IMR-90 (cell line): Measurements from ENCODE around the gene PCSK2. TPM values are rescaled to one million over a fixed set of nuclear protein-coding genes. Genes with fewer than 3 reads are reported as not detected.

ENCODE experiments used
- ATAC-seq: fragments of 200-7000 bp; cut with Tn5 transposase; 2 replicates; pipeline ENCODE4 v1.9.1; 2020; ENCODE audit warnings: low read depth, mild to moderate bottlenecking, moderate library complexity
- BruUV-seq: library from RNA; stranded (reverse); fragments of 400-500 nt; replicated peaks from 2 replicates; lab custom pipeline; 2021; lab: Mats Ljungman, UMichigan
- CTCF ChIA-PET: fragments of 300-600 bp; formaldehyde crosslinking; extraction: SDS; loops from one replicate; lab custom pipeline; 2021; ENCODE audit warnings: antibody characterized with exemption; lab: Yijun Ruan, JAX
- POLR2A ChIA-PET: fragments of 300-600 bp; sonication (Branson Sonifier 250); formaldehyde crosslinking; loops from one replicate; lab custom pipeline; 2022; ENCODE audit warnings: antibody characterized with exemption; ENCODE audit not compliant: unreplicated experiment; lab: Charles Lee
- DNase-seq: peaks from one replicate; pipeline ENCODE4 v3.0.0; 2013
- H2AFZ ChIP-seq: replicated peaks from 2 replicates; pipeline ENCODE3; 2013; ENCODE audit warnings: low read length, mild to moderate bottlenecking; ENCODE audit not compliant: poor library complexity
- H2AK5ac ChIP-seq: 2 replicates; pipeline ENCODE4 v1.6.1; 2013; ENCODE audit warnings: low read depth, low read length, inconsistent platforms
- H2AK9ac ChIP-seq: replicated peaks from 2 replicates; pipeline ENCODE3; 2013; ENCODE audit warnings: mild to moderate bottlenecking, low read depth, low read length, moderate library complexity; ENCODE audit not compliant: poor library complexity
- H2BK120ac ChIP-seq: 2 replicates; pipeline ENCODE4 v1.6.1; 2013; ENCODE audit warnings: low read depth, low read length, inconsistent platforms
- H2BK15ac ChIP-seq: 3 replicates; pipeline ENCODE4 v1.6.1; 2013; ENCODE audit warnings: low read depth, low read length, inconsistent platforms
- H2BK20ac ChIP-seq: 2 replicates; pipeline ENCODE4 v1.6.1; 2013; ENCODE audit warnings: low read depth, mild to moderate bottlenecking, inconsistent platforms, low read length, moderate library complexity
- H2BK5ac ChIP-seq: 2 replicates; pipeline ENCODE4 v1.6.1; 2013; ENCODE audit warnings: mild to moderate bottlenecking, low read depth, low read length, inconsistent platforms; ENCODE audit not compliant: poor library complexity, severe bottlenecking
- H3K14ac ChIP-seq: replicated peaks from 2 replicates; pipeline ENCODE4 v1.6.1; 2013; ENCODE audit warnings: low read depth, low read length, inconsistent platforms
- H3K18ac ChIP-seq: 2 replicates; pipeline ENCODE4 v1.6.1; 2013; ENCODE audit warnings: low read depth, low read length, control low read depth
- H3K23ac ChIP-seq: 2 replicates; pipeline ENCODE4 v1.6.1; 2013; ENCODE audit warnings: low read depth, low read length, inconsistent platforms
- H3K27ac ChIP-seq: 2 replicates; pipeline ENCODE4 v1.5.1; 2013; ENCODE audit warnings: mild to moderate bottlenecking, control low read depth, low read length; ENCODE audit not compliant: insufficient read depth
- H3K27me3 ChIP-seq: 2 replicates; pipeline ENCODE4 v1.6.1; 2013; ENCODE audit warnings: low read length; ENCODE audit not compliant: control insufficient read depth, insufficient read depth
- H3K36me3 ChIP-seq: 2 replicates; pipeline ENCODE4 v1.6.1; 2013; ENCODE audit warnings: low read length, mixed read lengths; ENCODE audit not compliant: control insufficient read depth, insufficient read depth
- H3K4ac ChIP-seq: 2 replicates; pipeline ENCODE4 v1.6.1; 2013; ENCODE audit warnings: low read depth, low read length, inconsistent platforms
- H3K4me1 ChIP-seq: 2 replicates; pipeline ENCODE4 v1.6.1; 2013; ENCODE audit warnings: low read length, mixed read lengths; ENCODE audit not compliant: control insufficient read depth, insufficient read depth
- H3K4me2 ChIP-seq: 2 replicates; pipeline ENCODE4 v1.6.1; 2013; ENCODE audit warnings: low read depth, mild to moderate bottlenecking, control low read depth, low read length, moderate library complexity
- H3K4me3 ChIP-seq: 2 replicates; pipeline ENCODE4 v1.5.1; 2013; ENCODE audit warnings: low read depth, mild to moderate bottlenecking, control low read depth, low read length, moderate library complexity; ENCODE audit not compliant: insufficient read depth
- H3K56ac ChIP-seq: 2 replicates; pipeline ENCODE4 v1.6.1; 2013; ENCODE audit warnings: low read length, inconsistent platforms; ENCODE audit not compliant: insufficient read depth; ENCODE audit errors: extremely low read depth
- H3K79me1 ChIP-seq, 2 experiments: 2 replicates each; pipeline ENCODE4 v1.6.1; 2013; ENCODE audit warnings: low read length in 2 of 2, inconsistent platforms in 1 of 2, low read depth in 1 of 2
- H3K9ac ChIP-seq: 2 replicates; pipeline ENCODE4 v1.6.1; 2013; ENCODE audit warnings: low read depth, low read length, control low read depth
- H3K9me1 ChIP-seq: 2 replicates; pipeline ENCODE4 v1.6.1; 2013; ENCODE audit warnings: low read length, inconsistent platforms; ENCODE audit not compliant: insufficient read depth
- H3K9me3 ChIP-seq: 2 replicates; pipeline ENCODE4 v1.6.1; 2013; ENCODE audit warnings: low read length; ENCODE audit not compliant: control insufficient read depth, insufficient read depth
- H4K20me1 ChIP-seq: 2 replicates; pipeline ENCODE4 v1.6.1; 2013; ENCODE audit warnings: low read length, inconsistent platforms; ENCODE audit not compliant: insufficient read depth
- H4K5ac ChIP-seq: 2 replicates; pipeline ENCODE4 v1.6.1; 2013; ENCODE audit warnings: mild to moderate bottlenecking, low read depth, low read length, control low read depth
- H4K8ac ChIP-seq, 2 experiments: 2 replicates each; pipeline ENCODE4 v1.6.1; 2013; ENCODE audit warnings: low read depth in 2 of 2, low read length in 2 of 2, control low read depth in 1 of 2, inconsistent platforms in 1 of 2
- H4K91ac ChIP-seq: 2 replicates; pipeline ENCODE4 v1.6.1; 2013; ENCODE audit warnings: low read depth, low read length, inconsistent platforms; ENCODE audit not compliant: insufficient read depth
- BHLHE40 ChIP-seq: fragments of 150-350 bp; IDR thresholded peaks from 2 replicates; pipeline ENCODE4 v1.6.1; 2016; ENCODE audit warnings: mild to moderate bottlenecking, low read depth, low read length
- CEBPB ChIP-seq: IDR thresholded peaks from 2 replicates; pipeline ENCODE4 v1.6.1; 2012; ENCODE audit warnings: low read depth, low read length, improper control_type of control experiment
- CHD1 ChIP-seq: IDR thresholded peaks from 2 replicates; pipeline ENCODE4 v1.6.1; 2012; ENCODE audit warnings: low read depth, low read length, improper control_type of control experiment
- FOS ChIP-seq: fragments of 150-350 bp; IDR thresholded peaks from 2 replicates; pipeline ENCODE4 v1.6.1; 2016; ENCODE audit warnings: low read depth, low read length
- MAFK ChIP-seq: IDR thresholded peaks from 2 replicates; pipeline ENCODE4 v1.6.1; 2012; ENCODE audit warnings: low read depth, low read length, improper control_type of control experiment
- MAZ ChIP-seq: IDR thresholded peaks from 2 replicates; pipeline ENCODE4 v1.6.1; 2012; ENCODE audit warnings: low read depth, mild to moderate bottlenecking, low read length, improper control_type of control experiment, moderate library complexity, borderline replicate concordance
- MXI1 ChIP-seq: IDR thresholded peaks from 2 replicates; pipeline ENCODE4 v1.6.1; 2012; ENCODE audit warnings: low read depth, mild to moderate bottlenecking, low read length, moderate library complexity, borderline replicate concordance
- NFE2L2 ChIP-seq: fragments of 150-350 bp; IDR thresholded peaks from 2 replicates; pipeline ENCODE4 v1.6.1; 2016; ENCODE audit warnings: low read depth, mild to moderate bottlenecking, low read length
- POLR2A ChIP-seq: IDR thresholded peaks from 2 replicates; pipeline ENCODE4 v1.6.1; 2012; ENCODE audit warnings: mild to moderate bottlenecking, low read depth, low read length
- RAD21 ChIP-seq: IDR thresholded peaks from 2 replicates; pipeline ENCODE4 v1.6.1; 2012; ENCODE audit warnings: low read length, improper control_type of control experiment
- RCOR1 ChIP-seq: IDR thresholded peaks from 2 replicates; pipeline ENCODE4 v1.6.1; 2012; ENCODE audit warnings: mild to moderate bottlenecking, low read length, improper control_type of control experiment; ENCODE audit not compliant: insufficient replicate concordance
- RFX5 ChIP-seq: IDR thresholded peaks from 2 replicates; pipeline ENCODE4 v1.8.0; 2012; ENCODE audit warnings: low read depth, mild to moderate bottlenecking, low read length, moderate library complexity
- SMC3 ChIP-seq: fragments of 150-350 bp; IDR thresholded peaks from 2 replicates; pipeline ENCODE4 v1.6.1; 2016; ENCODE audit warnings: low read depth, mild to moderate bottlenecking, antibody characterized with exemption, low read length, moderate library complexity
- WGBS, 2 experiments: methylation state at CpG; one replicate each; pipeline versions ENCODE4 v1.1.5 to v1.1.7; 2013; ENCODE audit warnings: missing lambda C conversion rate in 2 of 2; ENCODE audit not compliant: insufficient read length in 1 of 2; ENCODE audit errors: extremely low coverage in 2 of 2; 5-methylcytosine and 5-hydroxymethylcytosine counted together
- dilution Hi-C: fragments of 300-500 bp; cut with HindIII; formaldehyde crosslinking; loops from one replicate; pipeline ENCODE4 v1.14.3; 2018; ENCODE audit warnings: low sequenced_read_pairs; ENCODE audit not compliant: unreplicated experiment
- in situ Hi-C: fragments of 300-500 bp; cut with MboI; formaldehyde crosslinking; loops from 3 replicates; pipeline ENCODE4 v1.14.3; 2019; ENCODE audit warnings: low sequenced_read_pairs, inconsistent platforms, mixed read lengths
- intact Hi-C: fragments of 100-400 bp; cut with micrococcal nuclease; formaldehyde crosslinking; loops from 2 replicates; pipeline ENCODE4 v1.10.0; 2022
- polyA plus RNA-seq, 3 experiments: library from polyadenylated mRNA; depleted of rRNA; stranded (reverse); fragments of >200 nt; gene quantifications; 2 replicates each; pipeline ENCODE4 v1.2.3, GENCODE V29; 2012; ENCODE audit warnings: low replicate concordance in 1 of 3
- total RNA-seq: library from RNA; depleted of rRNA; stranded (reverse); fragments of >200 nt; gene quantifications from 2 replicates; pipeline ENCODE4 v1.2.3, GENCODE V29; 2012
- TF ChIP-seq, protein P1 (sequence below): conservative IDR thresholded peaks from 2 replicates; pipeline ENCODE4 v1.5.1; 2012; ENCODE audit warnings: mild to moderate bottlenecking, low read depth, low read length, improper control_type of control experiment
- TF ChIP-seq, protein P2 (sequence below): fragments of 150-350 bp; IDR thresholded peaks from 2 replicates; pipeline ENCODE4 v1.6.1; 2017; ENCODE audit warnings: mild to moderate bottlenecking, antibody characterized with exemption, low read length, low read depth
- TF ChIP-seq, protein P3 (sequence below): fragments of 150-350 bp; IDR thresholded peaks from 2 replicates; pipeline ENCODE4 v1.6.1; 2016; ENCODE audit warnings: low read depth, mild to moderate bottlenecking, low read length, moderate library complexity, borderline replicate concordance

The PCSK2 gene
- total and polyA plus RNA-seq, 2 of the 4 experiments (the other 2 are of a cell fraction): not detected

DNA sequence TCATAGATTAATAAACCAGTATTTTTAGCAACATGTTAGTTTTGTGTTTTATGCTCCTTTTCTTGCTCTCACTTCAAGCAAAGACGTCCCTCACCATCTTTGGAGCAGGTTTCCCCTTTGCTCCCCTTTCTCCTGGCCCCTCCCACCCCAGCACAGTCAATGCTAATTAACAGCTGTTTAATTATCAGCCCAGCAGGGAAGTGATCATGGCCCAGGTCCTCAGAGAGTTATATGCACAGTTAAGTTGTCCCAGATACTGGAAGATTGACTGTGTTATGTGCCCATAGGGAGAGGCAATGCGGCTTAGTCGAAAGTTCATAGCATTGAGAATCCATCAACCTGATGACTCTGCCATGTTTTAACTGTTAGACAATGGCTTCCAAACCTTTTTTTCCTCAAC, 123.5 kb downstream of the PCSK2 start:
- Histone ChIP-seq H3K56ac (no peak overlapping the region), H3K9me1 (no peaks in the 10 kb centered on the region), H3K23ac (no peak overlapping the region), H2BK20ac (no peak overlapping the region), H3K9ac (no peak overlapping the region), H3K4ac (no peak overlapping the region), H3K9me3 (no peaks in the 10 kb centered on the region), H4K91ac (no peak overlapping the region), H3K27ac (no peak overlapping the region), H2BK120ac (no peak overlapping the region), H3K4me2 (no peak overlapping the region), H2BK5ac (no peak overlapping the region), H4K20me1 (no peaks in the 10 kb centered on the region), H2AK9ac (no peak overlapping the region), H3K18ac (no peak overlapping the region), H4K5ac (no peak overlapping the region), H3K27me3 (no peaks in the 10 kb centered on the region), H4K8ac (no peak overlapping the region), H2AK5ac (no peak overlapping the region), H2BK15ac (no peak overlapping the region), H3K14ac (no peak overlapping the region), H3K4me1 (peaks cover 2% of the 10 kb centered on the region; the same call in 1 of the 2 replicates), H3K4me3 (no peak overlapping the region), H2AFZ (no peak overlapping the region), H3K36me3 (no peaks in the 10 kb centered on the region), H3K79me1 (no peaks in the 10 kb centered on the region)
- dilution Hi-C loops (no loop called here), intact Hi-C loops (no loop called here), in situ Hi-C loops (no loop called here)
- ATAC-seq: no peak
- ChIA-PET CTCF (no interaction called here), POLR2A (no interaction called here)
- TF ChIP-seq RCOR1 (no peak), MAFK (no peak), SMC3 (no peak), FOS (no peak), POLR2A (no peak), MXI1 (no peak), CEBPB (no peak), MAZ (no peak), NFE2L2 (no peak), RAD21 (no peak), BHLHE40 (no peak), CHD1 (no peak), RFX5 (no peak)
- TF ChIP-seq, protein P1, sequence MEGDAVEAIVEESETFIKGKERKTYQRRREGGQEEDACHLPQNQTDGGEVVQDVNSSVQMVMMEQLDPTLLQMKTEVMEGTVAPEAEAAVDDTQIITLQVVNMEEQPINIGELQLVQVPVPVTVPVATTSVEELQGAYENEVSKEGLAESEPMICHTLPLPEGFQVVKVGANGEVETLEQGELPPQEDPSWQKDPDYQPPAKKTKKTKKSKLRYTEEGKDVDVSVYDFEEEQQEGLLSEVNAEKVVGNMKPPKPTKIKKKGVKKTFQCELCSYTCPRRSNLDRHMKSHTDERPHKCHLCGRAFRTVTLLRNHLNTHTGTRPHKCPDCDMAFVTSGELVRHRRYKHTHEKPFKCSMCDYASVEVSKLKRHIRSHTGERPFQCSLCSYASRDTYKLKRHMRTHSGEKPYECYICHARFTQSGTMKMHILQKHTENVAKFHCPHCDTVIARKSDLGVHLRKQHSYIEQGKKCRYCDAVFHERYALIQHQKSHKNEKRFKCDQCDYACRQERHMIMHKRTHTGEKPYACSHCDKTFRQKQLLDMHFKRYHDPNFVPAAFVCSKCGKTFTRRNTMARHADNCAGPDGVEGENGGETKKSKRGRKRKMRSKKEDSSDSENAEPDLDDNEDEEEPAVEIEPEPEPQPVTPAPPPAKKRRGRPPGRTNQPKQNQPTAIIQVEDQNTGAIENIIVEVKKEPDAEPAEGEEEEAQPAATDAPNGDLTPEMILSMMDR: no peak
- TF ChIP-seq, protein P2, sequence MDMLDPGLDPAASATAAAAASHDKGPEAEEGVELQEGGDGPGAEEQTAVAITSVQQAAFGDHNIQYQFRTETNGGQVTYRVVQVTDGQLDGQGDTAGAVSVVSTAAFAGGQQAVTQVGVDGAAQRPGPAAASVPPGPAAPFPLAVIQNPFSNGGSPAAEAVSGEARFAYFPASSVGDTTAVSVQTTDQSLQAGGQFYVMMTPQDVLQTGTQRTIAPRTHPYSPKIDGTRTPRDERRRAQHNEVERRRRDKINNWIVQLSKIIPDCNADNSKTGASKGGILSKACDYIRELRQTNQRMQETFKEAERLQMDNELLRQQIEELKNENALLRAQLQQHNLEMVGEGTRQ: no peak
- TF ChIP-seq, protein P3, sequence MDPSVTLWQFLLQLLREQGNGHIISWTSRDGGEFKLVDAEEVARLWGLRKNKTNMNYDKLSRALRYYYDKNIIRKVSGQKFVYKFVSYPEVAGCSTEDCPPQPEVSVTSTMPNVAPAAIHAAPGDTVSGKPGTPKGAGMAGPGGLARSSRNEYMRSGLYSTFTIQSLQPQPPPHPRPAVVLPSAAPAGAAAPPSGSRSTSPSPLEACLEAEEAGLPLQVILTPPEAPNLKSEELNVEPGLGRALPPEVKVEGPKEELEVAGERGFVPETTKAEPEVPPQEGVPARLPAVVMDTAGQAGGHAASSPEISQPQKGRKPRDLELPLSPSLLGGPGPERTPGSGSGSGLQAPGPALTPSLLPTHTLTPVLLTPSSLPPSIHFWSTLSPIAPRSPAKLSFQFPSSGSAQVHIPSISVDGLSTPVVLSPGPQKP: no peak
- no TSS peak for BruUV-seq
- no peak for DNase-seq
- WGBS, 2 experiments: no CpG with 5 or more reads among the region's 3 CpGs
